H1 (cell line): ENCODE data around the gene ACE. TPM values are rescaled to one million over a fixed set of nuclear protein-coding genes. Genes with fewer than 3 reads are reported as not detected.

Experiments used
- CTCF ChIA-PET: fragments of 300-600 bp; sonication (Branson Sonifier 250); formaldehyde crosslinking; loops from one replicate; lab custom pipeline; 2021; ENCODE audit not compliant: partially characterized antibody; lab: Charles Lee
- POLR2A ChIA-PET: fragments of 300-600 bp; sonication (Branson Sonifier 250); formaldehyde crosslinking; loops from one replicate; lab custom pipeline; 2021; ENCODE audit warnings: inconsistent platforms; ENCODE audit not compliant: partially characterized antibody; lab: Charles Lee
- DNase-seq, 2 experiments: peaks; one replicate each; pipeline versions ENCODE4 v3.0.0 to v3.0.0-alpha.2; 2010 to 2022; ENCODE audit warnings: low spot score in 2 of 2, low read depth in 1 of 2, mixed read lengths in 1 of 2
- FAIRE-seq: peaks from 2 replicates; lab custom pipeline; 2011; peaks lifted over from hg19 to GRCh38; lab: Jason Lieb, UNC
- H2AFZ ChIP-seq: 2 replicates; pipeline ENCODE4 v1.8.1; 2012; ENCODE audit warnings: low read length, inconsistent platforms
- H2AK5ac ChIP-seq: 2 replicates; pipeline ENCODE4 v1.6.1; 2013; ENCODE audit warnings: low read depth, low read length
- H2BK120ac ChIP-seq: replicated peaks from 2 replicates; pipeline ENCODE3; 2013; ENCODE audit warnings: low read depth, low read length, inconsistent platforms
- H2BK12ac ChIP-seq: 2 replicates; pipeline ENCODE4 v1.6.1; 2013; ENCODE audit warnings: low read depth, low read length
- H2BK15ac ChIP-seq: 2 replicates; pipeline ENCODE4 v1.6.1; 2013; ENCODE audit warnings: low read length
- H2BK20ac ChIP-seq: 2 replicates; pipeline ENCODE4 v1.6.1; 2013; ENCODE audit warnings: low read length
- H2BK5ac ChIP-seq: 2 replicates; pipeline ENCODE4 v1.6.1; 2013; ENCODE audit warnings: low read depth, low read length
- H3K14ac ChIP-seq: 2 replicates; pipeline ENCODE4 v1.6.1; 2013; ENCODE audit warnings: inconsistent platforms; ENCODE audit not compliant: insufficient read length
- H3K18ac ChIP-seq: 2 replicates; pipeline ENCODE4 v1.6.1; 2013; ENCODE audit warnings: low read length; ENCODE audit errors: extremely low read depth
- H3K23ac ChIP-seq: 2 replicates; pipeline ENCODE4 v1.6.1; 2013; ENCODE audit warnings: inconsistent platforms; ENCODE audit not compliant: insufficient read length
- H3K23me2 ChIP-seq: 2 replicates; pipeline ENCODE4 v1.6.1; 2013; ENCODE audit warnings: low read depth, low read length
- H3K27ac ChIP-seq: 2 replicates; pipeline ENCODE4 v1.6.1; 2011; ENCODE audit warnings: low read depth, low read length, inconsistent platforms
- H3K27me3 ChIP-seq, 4 experiments: replicated peaks in 1 of 4; 1 replicate in 1 of 4; 2 replicates in 3 of 4; pipeline versions ENCODE4 v1.6.1 to v1.8.1; 2011 to 2013; ENCODE audit warnings: low read length in 3 of 4, mild to moderate bottlenecking in 3 of 4, inconsistent platforms in 2 of 4, mixed read lengths in 2 of 4, moderate library complexity in 1 of 4; ENCODE audit not compliant: control insufficient read depth in 3 of 4, insufficient read depth in 3 of 4; ENCODE audit errors: extremely low read depth in 1 of 4
- H3K36me3 ChIP-seq, 4 experiments: 2 replicates each; pipeline versions ENCODE4 v1.6.1 to v1.8.1; 2011 to 2013; ENCODE audit warnings: mild to moderate bottlenecking in 4 of 4, low read length in 3 of 4, moderate library complexity in 2 of 4, control low read depth in 1 of 4, inconsistent platforms in 1 of 4; ENCODE audit not compliant: insufficient read depth in 4 of 4, control insufficient read depth in 2 of 4
- H3K4ac ChIP-seq: replicated peaks from 2 replicates; pipeline ENCODE3; 2013; ENCODE audit warnings: low read length, low read depth, mixed read lengths, inconsistent platforms; ENCODE audit not compliant: insufficient read length
- H3K4me1 ChIP-seq, 4 experiments: replicated peaks in 1 of 4; 1 replicate in 1 of 4; 2 replicates in 3 of 4; pipeline versions ENCODE4 v1.6.1 to v1.8.1; 2011 to 2013; ENCODE audit warnings: low read length in 3 of 4, inconsistent platforms in 2 of 4, mixed read lengths in 1 of 4; ENCODE audit not compliant: insufficient read depth in 4 of 4, control insufficient read depth in 3 of 4
- H3K4me2 ChIP-seq, 2 experiments: 2 replicates each; pipeline versions ENCODE4 v1.6.1 to v1.8.1; 2011 to 2013; ENCODE audit warnings: low read depth in 2 of 2, low read length in 2 of 2, control low read depth in 1 of 2, inconsistent platforms in 1 of 2, mild to moderate bottlenecking in 1 of 2; ENCODE audit not compliant: insufficient read depth in 1 of 2
- H3K4me3 ChIP-seq, 4 experiments: fragments of 200-600, 300-600 bp in 1 of 4; sonication (generic), shearing (Covaris generic), sonication (Bioruptor Twin) in 1 of 4; 2 replicates each; pipeline versions ENCODE4 v1.5.1 to v1.8.1; 2011 to 2016; ENCODE audit warnings: low read length in 4 of 4, low read depth in 3 of 4, control low read depth in 2 of 4, inconsistent platforms in 2 of 4, mild to moderate bottlenecking in 2 of 4, mixed read lengths in 1 of 4, moderate library complexity in 1 of 4; ENCODE audit not compliant: insufficient read depth in 2 of 4; ENCODE audit errors: extremely low read depth in 1 of 4
- H3K56ac ChIP-seq: replicated peaks from 2 replicates; pipeline ENCODE3; 2013; ENCODE audit warnings: low read depth, mild to moderate bottlenecking, mixed read lengths, low read length, inconsistent platforms; ENCODE audit not compliant: insufficient read length
- H3K79me1 ChIP-seq: 2 replicates; pipeline ENCODE4 v1.6.1; 2013; ENCODE audit warnings: low read depth, low read length, control low read depth
- H3K79me2 ChIP-seq, 2 experiments: 2 replicates each; pipeline versions ENCODE4 v1.6.1 to v1.8.1; 2012 to 2013; ENCODE audit warnings: low read length in 2 of 2, mild to moderate bottlenecking in 2 of 2, inconsistent platforms in 1 of 2; ENCODE audit not compliant: insufficient read depth in 2 of 2, control insufficient read depth in 1 of 2
- H3K9ac ChIP-seq, 4 experiments: replicated peaks in 1 of 4; 1 replicate in 1 of 4; 2 replicates in 3 of 4; pipeline versions ENCODE4 v1.6.1 to v1.8.1; 2011 to 2013; ENCODE audit warnings: low read depth in 3 of 4, low read length in 3 of 4, control low read depth in 2 of 4, mild to moderate bottlenecking in 2 of 4, moderate library complexity in 2 of 4, inconsistent platforms in 1 of 4; ENCODE audit errors: extremely low read depth in 1 of 4
- H3K9me3 ChIP-seq, 2 experiments: 2 replicates each; pipeline versions ENCODE4 v1.6.1 to v1.8.1; 2012 to 2013; ENCODE audit warnings: mild to moderate bottlenecking in 2 of 2, moderate library complexity in 2 of 2, control low read depth in 1 of 2, inconsistent platforms in 1 of 2, low read depth in 1 of 2, low read length in 1 of 2, mixed read lengths in 1 of 2; ENCODE audit not compliant: insufficient read depth in 2 of 2
- H4K20me1 ChIP-seq, 2 experiments: replicated peaks in 1 of 2; 2 replicates each; pipeline versions ENCODE3 to v1.8.1; 2011 to 2013; ENCODE audit warnings: inconsistent platforms in 2 of 2, low read length in 2 of 2, mild to moderate bottlenecking in 1 of 2; ENCODE audit not compliant: insufficient read depth in 2 of 2, control insufficient read depth in 1 of 2
- H4K5ac ChIP-seq: 2 replicates; pipeline ENCODE4 v1.6.1; 2013; ENCODE audit warnings: low read length, low read depth, mixed read lengths, inconsistent platforms; ENCODE audit not compliant: insufficient read length
- H4K8ac ChIP-seq: 2 replicates; pipeline ENCODE4 v1.8.0; 2013; ENCODE audit warnings: mild to moderate bottlenecking, moderate library complexity, low read length, inconsistent platforms; ENCODE audit not compliant: insufficient read depth; ENCODE audit errors: extremely low read depth
- H4K91ac ChIP-seq: replicated peaks from 2 replicates; pipeline ENCODE3; 2013; ENCODE audit warnings: low read length, mixed read lengths, inconsistent platforms; ENCODE audit not compliant: insufficient read length
- EP300 ChIP-seq, 2 experiments: IDR thresholded peaks; 1 replicate in 1 of 2; 2 replicates in 1 of 2; pipeline ENCODE4 v1.6.1; 2011 to 2012; ENCODE audit warnings: low read depth in 2 of 2, low read length in 2 of 2, mild to moderate bottlenecking in 2 of 2, borderline replicate concordance in 1 of 2, inconsistent platforms in 1 of 2, moderate library complexity in 1 of 2
- EZH2 ChIP-seq: fragments of 200-600 bp; sonication (generic); IDR thresholded peaks from 2 replicates; pipeline ENCODE4 v1.7.1; 2012; ENCODE audit warnings: low read depth, mild to moderate bottlenecking, moderate library complexity, low read length, inconsistent platforms; ENCODE audit not compliant: severe bottlenecking
- GABPA ChIP-seq: IDR thresholded peaks from 2 replicates; pipeline ENCODE4 v1.6.1; 2011; ENCODE audit warnings: mild to moderate bottlenecking, low read length, moderate library complexity, borderline replicate concordance; ENCODE audit not compliant: insufficient read depth
- JUND ChIP-seq: IDR thresholded peaks from 2 replicates; pipeline ENCODE4 v1.6.1; 2011; ENCODE audit warnings: mild to moderate bottlenecking, improper control_type of control experiment, low read length
- PHF8 ChIP-seq: fragments of 200-600 bp; sonication (generic); conservative IDR thresholded peaks from 2 replicates; pipeline ENCODE4 v1.7.1; 2012; ENCODE audit warnings: low read depth, mild to moderate bottlenecking, inconsistent platforms, low read length, moderate library complexity
- POU5F1 ChIP-seq: IDR thresholded peaks from 2 replicates; pipeline ENCODE4 v1.6.1; 2011; ENCODE audit warnings: low read depth, mild to moderate bottlenecking, low read length, moderate library complexity
- SP1 ChIP-seq: IDR thresholded peaks from 2 replicates; pipeline ENCODE4 v1.6.1; 2011; ENCODE audit warnings: low read depth, low read length
- SP4 ChIP-seq: IDR thresholded peaks from 2 replicates; pipeline ENCODE4 v1.6.1; 2012; ENCODE audit warnings: low read length, inconsistent platforms
- TAF7 ChIP-seq: optimal IDR thresholded peaks from 2 replicates; pipeline ENCODE3; 2011; ENCODE audit warnings: low read depth, mild to moderate bottlenecking, inconsistent platforms, low read length, moderate library complexity, borderline replicate concordance
- WGBS, 2 experiments: shearing (Covaris generic) in 1 of 2; methylation state at CpG; one replicate each; pipeline versions ENCODE4 v1.1.6 to v1.1.7; 2013 to 2015; ENCODE audit warnings: low lambda C conversion rate in 2 of 2, mixed read lengths in 2 of 2, inconsistent platforms in 1 of 2, low coverage in 1 of 2, missing lambda C conversion rate in 1 of 2; ENCODE audit not compliant: insufficient replicate concordance in 2 of 2, insufficient coverage in 1 of 2, insufficient read length in 1 of 2; ENCODE audit errors: extremely low coverage in 1 of 2, missing lambda C conversion rate in 1 of 2; 5-methylcytosine and 5-hydroxymethylcytosine counted together
- polyA plus RNA-seq, 7 experiments: library from polyadenylated mRNA; depleted of rRNA in 3 of 7; stranded (reverse) in 5 of 7; unstranded in 2 of 7; fragments of >200 nt in 5 of 7; fragments of 200-250 nt in 2 of 7; gene quantifications; 1 replicate in 5 of 7; 2 replicates in 1 of 7; 4 replicates in 1 of 7; pipeline versions ENCODE4 v1.2.1 to v1.2.3, GENCODE V29; 2011 to 2013; ENCODE audit warnings: missing spikeins in 2 of 7, mixed read lengths in 2 of 7
- total RNA-seq: library from RNA; stranded (reverse); fragmentation: NEBNext Ultra II Directional; extraction: Animal tissue kit (Norgen Biotek cat#: 25700); gene quantifications from 2 replicates; pipeline ENCODE4 v1.2.1, GENCODE V29; 2021
- TF ChIP-seq, protein P1 (sequence below): IDR thresholded peaks from 2 replicates; pipeline ENCODE4 v1.6.1; 2011; ENCODE audit warnings: low read depth, mild to moderate bottlenecking, low read length; ENCODE audit not compliant: insufficient read depth

ACE gene
- total and polyA plus RNA-seq, 2 of the 8 experiments (the other 6 are each of a cell fraction or from before 2014, with no cell fraction given): 2.5 to 5.5 TPM

DNA sequence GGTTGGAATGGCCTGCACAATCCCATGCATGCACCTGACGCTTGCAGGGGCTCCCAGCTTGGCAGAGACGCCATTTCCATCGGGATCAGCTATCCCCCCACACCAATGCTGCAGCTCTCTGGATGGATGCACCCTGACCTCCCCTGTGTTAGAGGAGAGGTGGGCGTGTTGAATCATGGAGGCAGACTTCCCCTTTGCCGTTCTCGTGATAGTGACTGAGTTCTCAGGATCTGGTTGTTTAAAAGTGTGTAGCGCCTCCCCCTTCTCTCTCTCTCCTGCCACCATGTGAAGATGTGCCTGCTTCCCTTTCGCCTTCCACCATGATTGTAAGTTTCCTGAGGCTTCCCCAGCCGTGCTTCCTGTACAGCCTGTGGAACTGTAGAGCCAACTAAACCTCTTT lies 28.5 kb downstream of the ACE start:
- Histone ChIP-seq H3K9ac (no peak overlapping the region), H2BK12ac (no peak overlapping the region), H3K36me3 (no peaks in the 10 kb centered on the region), H3K56ac (no peak overlapping the region), H3K4me1 (no peaks in the 10 kb centered on the region), H2AFZ (no peak overlapping the region), H3K9me3 (peaks cover 0 to 4% of the 10 kb centered on the region in 2 experiments; a peak in 1 of 4 replicates), H2BK120ac (no peak overlapping the region), H3K79me2 (no peaks in the 10 kb centered on the region), H2BK15ac (no peak overlapping the region), H3K23me2 (no peaks in the 10 kb centered on the region; the same call in 1 of the 2 replicates), H3K27me3 (no peaks in the 10 kb centered on the region), H3K18ac (no peak overlapping the region), H4K20me1 (no peaks in the 10 kb centered on the region), H3K27ac (no peak overlapping the region), H3K4me3 (no peak overlapping the region), H3K23ac (no peak overlapping the region), H2AK5ac (no peak overlapping the region), H2BK20ac (no peak overlapping the region), H4K8ac (no peak overlapping the region), H3K4ac (no peak overlapping the region), H3K14ac (no peak overlapping the region), H3K4me2 (no peak overlapping the region), H3K79me1 (no peaks in the 10 kb centered on the region), H4K5ac (no peak overlapping the region), H2BK5ac (no peak overlapping the region), H4K91ac (no peak overlapping the region)
- WGBS, 2 experiments: 85% methylated on average over 9 of the region's 9 CpGs; no CpG with 5 or more reads in 1 of the 2 experiments
- no peak for FAIRE-seq
- ChIA-PET POLR2A (interaction anchor here (1.2 kb wide), 1 partner anchor 9 kb away, joined by 3 read pairs; no protein-coding TSS in a partner anchor), CTCF (interaction anchor here (0.6 to 1.1 kb wide), 5 partner anchors 9 to 171 kb away, joined by 3 to 4 read pairs (median 3); no protein-coding TSS in a partner anchor)
- DNase-seq: no peak
- TF ChIP-seq TAF7 (no peak), SP4 (no peak), POU5F1 (no peak), JUND (no peak), SP1 (no peak), EP300 (IDR thresholded peaks at IDR 0.05; ENCODE audit: borderline replicate concordance in 1 of 2, low read depth in 2 of 2, low read length in 2 of 2) (no peak), PHF8 (no peak), GABPA (no peak), EZH2 (no peak)
- TF ChIP-seq, protein P1, sequence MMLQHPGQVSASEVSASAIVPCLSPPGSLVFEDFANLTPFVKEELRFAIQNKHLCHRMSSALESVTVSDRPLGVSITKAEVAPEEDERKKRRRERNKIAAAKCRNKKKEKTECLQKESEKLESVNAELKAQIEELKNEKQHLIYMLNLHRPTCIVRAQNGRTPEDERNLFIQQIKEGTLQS: no peak
